Ammon's horn (tissue), 1 donor: ENCODE measurements around the gene METTL8.
A peak's percentile ranks its signal among the peaks of the same experiment; 100 is the strongest.
"Not testable (repeated sequence)": the region's sequence is repeated elsewhere in the genome, so short reads cannot be mapped to it uniquely, and the experiment has no call there.

ENCODE experiments used
- DNase-seq: peaks from one replicate; pipeline ENCODE4 v3.0.0-alpha.2; 2016; ENCODE audit warnings: low spot score

METTL8 gene

DNA sequence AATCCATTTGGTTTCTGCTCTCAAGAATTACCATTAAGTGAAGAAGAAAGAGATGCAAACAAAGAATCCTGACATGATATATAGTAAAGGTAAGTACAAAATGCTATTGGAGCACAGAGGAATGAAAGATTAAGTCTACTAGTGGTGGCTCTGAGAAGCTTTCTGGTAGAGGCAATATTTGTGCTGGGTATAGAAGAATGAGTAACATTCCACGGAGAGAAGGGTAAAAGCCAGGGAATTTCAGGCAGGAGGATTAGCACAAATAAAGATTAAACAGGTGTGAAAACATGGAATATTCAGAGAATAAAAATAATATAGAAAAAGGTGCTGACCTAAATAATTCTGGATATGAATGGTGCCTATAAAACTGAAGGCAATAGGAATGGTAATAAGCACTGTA is 31.8 kb downstream of the METTL8 start:
- no peak for DNase-seq

DNA sequence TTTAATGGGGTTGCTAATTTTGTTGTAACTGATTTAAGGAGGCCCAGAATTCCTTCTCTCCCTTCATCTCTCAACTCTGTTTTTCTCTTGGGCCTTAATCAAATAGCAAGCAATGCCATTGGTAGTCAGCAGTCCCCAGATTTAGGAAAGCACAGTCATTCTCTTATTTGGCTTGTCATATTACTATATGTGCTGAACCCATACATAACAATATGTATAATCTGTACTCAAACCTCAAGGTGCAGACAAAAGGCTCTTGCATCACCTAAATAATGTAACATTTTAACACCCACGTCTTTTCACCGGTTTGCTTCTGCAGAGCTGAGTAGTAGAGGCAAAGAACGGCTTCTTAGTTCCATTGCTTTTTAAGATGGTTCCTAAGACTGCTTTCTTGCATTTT is 33.4 kb downstream of the METTL8 start:
- no peak for DNase-seq

DNA sequence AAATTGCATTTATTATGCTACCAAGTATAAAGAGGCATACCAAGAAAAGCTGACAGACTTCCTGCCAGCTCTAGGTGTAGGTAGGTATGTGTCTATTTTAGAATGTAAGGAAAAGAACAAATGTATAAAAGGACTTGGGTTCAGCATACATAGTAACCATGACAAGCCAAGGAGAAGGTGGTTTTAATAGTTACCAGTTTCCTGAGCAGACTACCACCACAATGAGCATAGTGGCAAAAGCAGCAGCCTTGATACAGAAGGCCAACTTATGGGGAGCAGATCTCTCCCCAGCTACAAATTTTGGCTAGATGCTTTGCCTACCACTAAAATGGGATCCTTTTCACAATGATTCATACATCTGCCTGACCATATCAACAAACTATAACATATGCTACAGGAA is 34.5 kb downstream of the METTL8 start:
- DNase-seq: no peak

GRCh38 chr2:171394164-171394740 is 39.5 kb downstream of the METTL8 start:
- no peak for DNase-seq

DNA sequence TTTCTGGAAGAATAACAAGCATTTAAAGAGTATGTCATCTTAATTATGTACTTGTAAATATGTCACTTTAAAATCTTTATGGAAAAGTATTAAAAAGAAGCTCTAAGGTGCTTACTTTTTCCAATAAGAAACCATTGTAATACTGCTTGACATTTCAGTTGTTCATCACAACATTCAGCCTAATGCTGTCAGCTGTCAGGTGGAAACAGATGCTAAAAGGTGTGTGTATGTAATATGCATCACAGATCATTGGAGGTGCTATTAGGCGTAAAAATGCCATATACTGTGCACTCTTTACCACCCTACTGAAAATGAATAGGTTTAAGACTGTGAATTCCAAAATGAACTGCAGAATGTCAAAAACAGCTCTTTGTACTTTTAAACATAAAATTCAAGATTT is 40.3 kb downstream of the METTL8 start:
- DNase-seq: no peak

- DNase-seq: no peak
Observed at GRCh38 chr2:171391532-171391931, 42.3 kb downstream of the METTL8 start.

- DNase-seq: no peak
Observed at GRCh38 chr2:171390941-171391516, 42.8 kb downstream of the METTL8 start.

DNA sequence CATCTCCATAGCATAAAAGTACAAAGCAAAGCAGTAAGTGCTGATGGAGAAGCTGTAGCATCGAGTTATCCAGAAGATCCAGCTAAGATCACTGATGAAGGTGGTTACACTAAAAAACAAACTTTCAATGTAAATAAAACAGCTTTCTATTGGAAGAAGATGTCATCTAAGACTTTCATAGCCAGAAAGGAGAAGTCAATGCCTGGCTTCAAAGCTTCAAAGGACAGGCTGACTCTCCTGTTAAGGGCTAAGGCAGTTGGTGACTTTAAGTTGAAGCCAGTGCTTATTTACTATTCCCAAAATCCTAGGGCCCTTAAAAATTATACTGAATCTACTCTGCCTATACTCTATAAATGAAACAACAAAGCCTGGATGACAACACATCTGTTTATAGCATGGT is 44.0 kb downstream of the METTL8 start:
- no peak for DNase-seq

DNA sequence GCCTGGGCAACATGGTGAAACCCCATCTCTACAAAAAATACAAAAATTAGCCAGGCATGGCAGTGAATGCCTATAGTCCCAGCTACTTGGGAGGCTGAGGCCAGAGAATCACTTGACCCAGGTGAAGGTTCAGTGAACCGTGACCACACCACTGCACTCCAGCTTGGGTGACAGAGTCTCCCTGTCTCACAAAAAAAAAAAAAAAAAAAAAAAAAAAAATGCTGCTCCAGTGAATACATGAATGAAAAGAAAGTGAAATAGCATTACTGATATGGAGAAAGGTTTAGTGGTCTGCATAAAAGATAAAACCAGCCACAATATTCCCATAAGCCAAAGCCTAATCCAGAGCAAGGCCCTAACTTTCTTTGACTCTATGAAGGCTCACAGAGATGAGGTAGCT is 44.5 kb downstream of the METTL8 start:
- DNase-seq: no peak

DNA sequence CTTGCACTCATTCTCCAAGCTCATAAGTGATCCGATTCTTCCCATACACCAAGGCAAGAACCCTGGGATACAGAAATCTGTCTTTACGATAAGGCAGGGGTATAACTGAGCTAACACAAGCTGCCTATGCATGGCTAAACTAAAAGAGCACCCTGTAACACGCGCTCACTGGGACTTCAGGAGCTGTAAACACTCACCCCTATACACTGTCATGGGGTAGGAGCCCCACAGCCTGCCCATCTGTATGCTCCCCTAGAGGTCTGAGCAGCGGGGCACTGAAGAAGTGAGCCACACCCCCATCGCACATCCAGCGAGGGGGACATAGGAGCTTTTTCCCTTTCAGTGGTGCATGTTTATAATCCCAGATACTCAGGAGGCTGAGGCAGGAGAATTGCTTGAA is 46.7 kb downstream of the METTL8 start:
- DNase-seq: no peak

- DNase-seq: no peak
Observed at GRCh38 chr2:171386627-171387026, 47.2 kb downstream of the METTL8 start.

- DNase-seq: no peak
Observed at GRCh38 chr2:171383134-171383533, 50.7 kb downstream of the METTL8 start.

DNA sequence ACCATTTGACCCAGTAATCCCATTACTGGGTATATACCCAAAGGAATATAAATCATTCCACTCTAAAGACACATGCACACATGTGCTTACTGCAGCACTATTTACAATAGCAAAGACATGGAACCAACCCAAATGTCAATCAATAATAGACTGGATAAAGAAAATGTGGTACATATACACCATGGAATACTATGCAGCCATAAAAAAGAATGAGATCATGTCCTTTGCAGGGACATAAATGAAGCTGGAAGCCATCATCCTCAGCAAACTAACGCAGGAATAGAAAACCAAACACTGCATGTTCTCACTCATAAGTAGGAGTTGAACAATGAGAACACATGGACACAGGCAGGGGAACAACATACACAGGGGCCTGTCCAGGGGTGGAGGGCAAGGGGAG is 51.6 kb downstream of the METTL8 start:
- not testable (repeated sequence) for DNase-seq

DNA sequence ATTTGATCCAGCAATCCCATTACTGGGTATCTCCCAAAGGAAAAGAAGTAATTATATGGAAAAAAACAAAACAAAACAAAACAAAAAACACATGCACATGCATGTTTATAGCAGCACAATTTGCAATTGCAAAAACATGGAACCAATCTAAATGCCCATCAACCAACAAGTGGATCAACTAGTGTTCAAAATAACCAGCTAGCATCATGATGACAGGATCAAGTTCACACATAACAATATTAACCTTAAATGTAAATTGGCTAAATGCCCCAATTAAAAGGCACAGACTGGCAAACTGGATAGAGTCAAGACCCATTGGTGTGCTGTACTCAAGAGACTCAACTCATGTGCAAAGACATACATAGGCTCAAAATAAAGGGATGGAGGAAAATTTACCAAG is 55.9 kb downstream of the METTL8 start:
- not testable (repeated sequence) for DNase-seq

- DNase-seq: no peak
Observed at GRCh38 chr2:171367692-171368091, 66.1 kb downstream of the METTL8 start.

GRCh38 chr2:171365778-171366177 is 68.0 kb downstream of the METTL8 start:
- no peak for DNase-seq

DNA sequence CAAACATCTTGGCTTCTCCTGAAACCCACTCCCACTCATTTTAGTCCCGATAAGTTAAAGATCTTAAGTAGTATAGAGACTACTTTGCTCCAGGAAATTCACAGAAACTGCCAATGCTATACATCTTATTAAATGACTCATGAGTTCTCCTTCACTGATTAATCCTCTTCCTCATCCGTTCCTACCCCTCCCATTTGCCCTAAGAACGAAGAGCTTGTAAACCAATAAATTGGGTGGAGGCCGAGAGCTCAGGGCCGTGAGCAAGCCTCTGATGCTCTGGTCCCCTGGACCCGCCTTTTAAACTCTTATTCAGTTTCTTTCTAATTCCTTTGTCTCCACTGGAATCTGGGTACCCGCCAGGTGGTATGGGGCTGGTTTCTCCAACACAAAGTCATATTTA is 68.6 kb downstream of the METTL8 start:
- no peak for DNase-seq

DNA sequence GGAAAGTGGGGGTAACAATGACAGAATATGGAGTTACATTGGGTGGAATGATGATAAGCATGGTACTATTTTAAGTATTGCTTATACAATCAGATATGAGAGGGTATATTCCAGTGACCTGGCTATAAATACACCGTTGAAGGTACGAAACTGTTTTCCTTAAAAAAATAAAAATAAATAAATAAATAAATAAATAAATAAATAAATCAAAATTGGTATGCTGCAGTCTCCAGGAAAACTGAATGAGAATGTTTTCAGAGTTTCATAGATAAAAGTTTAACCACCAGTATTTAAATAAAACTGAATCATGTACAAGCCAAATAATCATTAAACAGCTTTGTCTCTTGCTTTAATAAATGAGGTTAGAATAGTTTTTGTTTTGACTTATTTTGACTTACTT is 71.4 kb downstream of the METTL8 start:
- DNase-seq: no peak

DNA sequence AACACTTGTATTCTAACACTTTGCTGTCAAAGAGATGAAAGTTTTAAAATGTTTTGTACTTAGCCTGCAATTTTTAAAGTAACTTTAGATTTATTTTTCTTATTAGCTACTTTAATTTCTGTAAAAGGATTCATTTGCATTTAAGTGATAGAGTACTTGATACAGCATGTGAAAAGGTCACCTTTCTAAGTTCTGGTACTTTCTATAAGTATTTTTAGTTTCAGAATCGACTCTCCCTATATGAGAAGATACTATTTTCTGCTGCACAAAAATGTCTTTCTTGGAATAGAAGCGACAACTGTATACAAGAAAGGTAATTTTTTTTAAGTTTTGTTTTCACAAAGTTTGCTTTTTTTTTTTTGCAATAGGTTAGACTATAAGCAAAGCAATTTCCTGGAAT is 72.9 kb downstream of the METTL8 start:
- DNase-seq: no peak

- DNase-seq: not testable (repeated sequence)
Observed at GRCh38 chr2:171353746-171354145, 80.0 kb downstream of the METTL8 start.

DNA sequence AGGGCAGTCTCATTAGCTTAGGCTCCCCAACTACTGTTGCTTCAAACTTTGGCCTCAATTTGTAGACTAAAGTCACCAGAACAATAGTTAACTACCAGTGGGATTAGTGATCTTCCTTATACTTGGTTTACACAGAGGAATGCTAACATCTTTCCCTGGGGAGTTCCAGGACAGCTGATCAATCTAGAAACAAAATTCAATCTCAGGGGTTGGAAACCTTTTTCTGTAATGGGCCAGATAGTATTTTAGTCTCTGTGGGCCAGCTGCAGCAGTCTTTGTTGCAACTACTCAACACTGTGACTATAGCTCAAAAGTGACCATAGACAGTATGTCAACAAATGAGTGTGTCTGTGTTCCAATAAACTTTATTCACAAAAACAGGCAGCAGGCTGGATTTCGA is 85.7 kb downstream of the METTL8 start:
- DNase-seq: no peak

DNA sequence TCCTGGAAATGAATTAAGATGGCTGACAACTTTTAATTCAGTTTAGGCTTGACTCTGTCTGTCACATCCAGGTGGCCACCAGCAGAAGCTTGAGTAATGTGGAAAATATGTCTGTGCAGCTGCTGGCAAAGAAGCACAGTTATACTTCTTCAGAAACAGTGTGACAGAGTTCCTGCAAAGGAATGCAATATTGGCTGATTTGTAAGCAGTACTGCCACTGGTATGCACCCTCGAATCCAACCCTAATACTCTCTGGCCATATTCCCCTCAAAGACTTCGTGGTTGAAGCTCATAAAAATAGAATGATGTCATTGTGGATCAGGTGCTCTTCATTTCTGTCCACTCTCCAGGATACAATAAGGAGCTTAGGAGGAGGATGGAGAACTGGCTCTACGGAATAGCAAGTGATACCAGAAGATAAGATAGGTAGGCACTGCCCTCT is 86.2 kb downstream of the METTL8 start:
- no peak for DNase-seq

- peak; percentile 13 for DNase-seq
Observed at GRCh38 chr2:171346723-171347557, 86.8 kb downstream of the METTL8 start.
